Neutrophil (primary cell): ENCODE results near the gene FAM83G.

ENCODE experiments used
- H3K27ac ChIP-seq: fragments of 200-600 bp; sonication (generic); 2 replicates; pipeline ENCODE4 v1.5.1; 2016; ENCODE audit warnings: mild to moderate bottlenecking, moderate library complexity
- H3K27me3 ChIP-seq: fragments of 200-600 bp; sonication (generic); 2 replicates; pipeline ENCODE4 v1.6.0; 2016; ENCODE audit warnings: mild to moderate bottlenecking
- H3K36me3 ChIP-seq: fragments of 200-600 bp; sonication (generic); 2 replicates; pipeline ENCODE4 v1.5.1; 2017
- H3K4me1 ChIP-seq, 2 experiments: fragments of 200-600 bp in 1 of 2; sonication (generic) in 1 of 2; 1 replicate in 1 of 2; 2 replicates in 1 of 2; pipeline versions ENCODE4 v1.5.1 to v1.6.1; 2013 to 2016; ENCODE audit warnings: low read depth in 1 of 2, low read length in 1 of 2, mild to moderate bottlenecking in 1 of 2, moderate library complexity in 1 of 2; ENCODE audit not compliant: control insufficient read depth in 1 of 2, insufficient read depth in 1 of 2
- H3K4me3 ChIP-seq, 2 experiments: fragments of 200-600 bp in 1 of 2; sonication (generic) in 1 of 2; 1 replicate in 1 of 2; 2 replicates in 1 of 2; pipeline ENCODE4 v1.5.1; 2013 to 2016; ENCODE audit warnings: low read depth in 1 of 2, low read length in 1 of 2, mild to moderate bottlenecking in 1 of 2, moderate library complexity in 1 of 2
- H3K9me3 ChIP-seq: fragments of 200-600 bp; sonication (generic); 2 replicates; pipeline ENCODE4 v1.5.1; 2016
- TF ChIP-seq, protein P1 (sequence below): fragments of 200-600 bp; sonication (generic); IDR thresholded peaks from 2 replicates; pipeline ENCODE4 v1.5.1; 2016; ENCODE audit warnings: antibody characterized with exemption

The FAM83G gene

DNA sequence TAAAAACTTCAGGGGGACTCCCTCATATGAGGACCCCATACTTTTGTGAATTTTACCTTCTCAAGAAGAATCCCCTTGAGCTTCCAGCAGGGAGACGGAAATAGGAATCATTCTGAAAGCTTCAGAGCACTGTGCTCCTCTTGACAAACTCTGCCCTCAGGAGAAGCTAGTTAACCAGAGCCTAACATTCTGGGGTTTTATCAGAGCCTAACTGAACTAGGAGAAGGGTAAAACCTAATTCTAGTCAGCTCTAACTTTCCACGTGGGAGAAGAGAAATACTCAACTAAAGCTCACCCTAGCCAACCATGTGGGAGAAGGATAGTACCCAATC, 65.9 kb downstream of the FAM83G start:
- no peaks in the 10 kb centered on the region for H3K4me1 ChIP-seq
- H3K9me3 ChIP-seq, result no peaks in the 10 kb centered on the region
- TF ChIP-seq, protein P1, sequence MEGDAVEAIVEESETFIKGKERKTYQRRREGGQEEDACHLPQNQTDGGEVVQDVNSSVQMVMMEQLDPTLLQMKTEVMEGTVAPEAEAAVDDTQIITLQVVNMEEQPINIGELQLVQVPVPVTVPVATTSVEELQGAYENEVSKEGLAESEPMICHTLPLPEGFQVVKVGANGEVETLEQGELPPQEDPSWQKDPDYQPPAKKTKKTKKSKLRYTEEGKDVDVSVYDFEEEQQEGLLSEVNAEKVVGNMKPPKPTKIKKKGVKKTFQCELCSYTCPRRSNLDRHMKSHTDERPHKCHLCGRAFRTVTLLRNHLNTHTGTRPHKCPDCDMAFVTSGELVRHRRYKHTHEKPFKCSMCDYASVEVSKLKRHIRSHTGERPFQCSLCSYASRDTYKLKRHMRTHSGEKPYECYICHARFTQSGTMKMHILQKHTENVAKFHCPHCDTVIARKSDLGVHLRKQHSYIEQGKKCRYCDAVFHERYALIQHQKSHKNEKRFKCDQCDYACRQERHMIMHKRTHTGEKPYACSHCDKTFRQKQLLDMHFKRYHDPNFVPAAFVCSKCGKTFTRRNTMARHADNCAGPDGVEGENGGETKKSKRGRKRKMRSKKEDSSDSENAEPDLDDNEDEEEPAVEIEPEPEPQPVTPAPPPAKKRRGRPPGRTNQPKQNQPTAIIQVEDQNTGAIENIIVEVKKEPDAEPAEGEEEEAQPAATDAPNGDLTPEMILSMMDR, result no peak

DNA sequence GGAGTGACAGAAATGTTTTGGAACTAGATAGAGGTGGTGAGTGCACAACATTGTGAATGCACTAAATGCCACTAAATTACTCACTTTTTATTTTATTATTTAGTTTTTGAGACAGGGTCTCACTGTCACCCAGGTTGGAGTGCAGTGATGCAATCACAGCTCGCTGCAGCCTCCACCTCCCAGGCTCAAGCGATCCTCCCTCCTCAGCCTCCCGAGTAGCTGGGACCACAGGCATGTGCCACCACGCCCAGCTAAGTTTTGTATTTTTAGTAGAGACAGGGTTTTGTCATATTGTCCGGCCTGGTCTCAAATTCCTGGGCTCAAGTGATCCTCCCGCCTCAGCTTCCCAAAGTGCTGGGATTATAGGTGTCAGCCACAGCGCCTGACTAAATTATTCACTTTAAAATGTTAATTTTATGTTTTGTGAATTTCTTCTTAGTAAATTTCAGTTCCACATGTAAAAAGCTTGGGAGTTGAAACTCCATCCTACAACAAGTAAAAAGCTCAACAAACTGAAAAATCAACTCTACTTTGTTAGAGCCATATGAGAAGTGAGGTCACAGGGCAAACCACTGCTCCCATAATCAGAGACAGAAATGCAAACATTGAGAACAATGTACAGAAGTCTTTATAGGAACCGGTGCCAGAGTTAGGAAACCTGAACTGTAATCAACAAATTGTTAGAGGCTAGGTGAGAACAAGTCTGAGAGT, 66.4 kb downstream of the FAM83G start:
- H3K4me1 ChIP-seq, result no peaks in the 10 kb centered on the region
- H3K27me3 ChIP-seq, result no peaks in the 10 kb centered on the region
- H3K4me3 ChIP-seq, result no peak overlapping the region
- H3K36me3 ChIP-seq, result no peaks in the 10 kb centered on the region
- TF ChIP-seq, protein P1, result no peak
- no peak overlapping the region for H3K27ac ChIP-seq
- no peaks in the 10 kb centered on the region for H3K9me3 ChIP-seq

More for the DNA sequence above, 65.9 kb downstream of the FAM83G start:
- no peaks in the 10 kb centered on the region for H3K27me3 ChIP-seq
- H3K27ac ChIP-seq, result no peak overlapping the region
- no peak overlapping the region for H3K4me3 ChIP-seq
- H3K36me3 ChIP-seq, result no peaks in the 10 kb centered on the region

DNA sequence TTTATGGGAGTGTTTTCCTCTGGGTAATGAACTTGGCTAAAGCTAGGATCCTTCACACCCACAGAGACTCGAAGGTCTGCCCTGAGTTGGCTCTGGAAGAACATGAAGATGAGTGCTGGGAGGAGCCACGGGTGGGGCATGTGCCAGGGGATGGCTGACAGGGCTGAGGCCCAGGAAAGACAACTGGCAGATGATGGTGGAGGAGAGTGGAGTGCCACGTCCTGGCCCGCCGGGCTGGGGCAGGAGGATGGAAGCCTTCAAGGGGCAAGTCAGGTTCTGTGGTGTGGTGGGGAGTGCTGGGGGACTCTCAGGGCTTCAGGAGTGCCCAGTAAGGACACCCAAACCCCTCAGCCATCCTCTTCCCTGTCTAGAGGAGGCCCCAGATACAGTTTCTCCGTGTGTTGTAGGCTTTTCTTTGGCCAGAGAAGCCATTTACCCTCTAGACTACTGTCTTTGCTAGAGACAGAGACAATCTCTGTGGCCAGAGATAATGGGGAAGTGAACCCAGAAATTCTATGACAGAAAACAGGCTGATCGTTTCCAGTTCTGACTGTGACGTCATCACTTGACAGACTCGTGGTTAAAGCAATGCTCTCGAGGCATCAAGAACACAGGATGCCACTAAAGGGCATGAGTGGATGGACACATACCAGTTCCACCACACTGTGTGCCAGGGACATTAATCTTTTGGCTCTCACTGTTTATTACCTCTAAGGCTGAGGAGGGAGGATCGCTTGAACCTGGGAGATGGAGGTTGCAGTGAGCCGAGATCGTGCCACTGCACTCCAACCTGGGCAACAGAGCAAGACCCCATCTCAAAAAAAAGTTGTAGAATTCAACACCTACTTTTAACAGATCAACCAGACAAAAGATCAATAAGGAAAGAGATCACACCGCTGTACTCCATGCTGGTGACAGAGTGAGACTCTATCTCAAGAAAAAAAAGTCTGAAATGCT, 71.2 kb downstream of the FAM83G start:
- Histone ChIP-seq H3K4me3 (no peak overlapping the region), H3K9me3 (no peaks in the 10 kb centered on the region), H3K27ac (no peak overlapping the region), H3K4me1 (no peaks in the 10 kb centered on the region), H3K27me3 (no peaks in the 10 kb centered on the region), H3K36me3 (peaks cover 34% of the 10 kb centered on the region)
- TF ChIP-seq, protein P1, result no peak

DNA sequence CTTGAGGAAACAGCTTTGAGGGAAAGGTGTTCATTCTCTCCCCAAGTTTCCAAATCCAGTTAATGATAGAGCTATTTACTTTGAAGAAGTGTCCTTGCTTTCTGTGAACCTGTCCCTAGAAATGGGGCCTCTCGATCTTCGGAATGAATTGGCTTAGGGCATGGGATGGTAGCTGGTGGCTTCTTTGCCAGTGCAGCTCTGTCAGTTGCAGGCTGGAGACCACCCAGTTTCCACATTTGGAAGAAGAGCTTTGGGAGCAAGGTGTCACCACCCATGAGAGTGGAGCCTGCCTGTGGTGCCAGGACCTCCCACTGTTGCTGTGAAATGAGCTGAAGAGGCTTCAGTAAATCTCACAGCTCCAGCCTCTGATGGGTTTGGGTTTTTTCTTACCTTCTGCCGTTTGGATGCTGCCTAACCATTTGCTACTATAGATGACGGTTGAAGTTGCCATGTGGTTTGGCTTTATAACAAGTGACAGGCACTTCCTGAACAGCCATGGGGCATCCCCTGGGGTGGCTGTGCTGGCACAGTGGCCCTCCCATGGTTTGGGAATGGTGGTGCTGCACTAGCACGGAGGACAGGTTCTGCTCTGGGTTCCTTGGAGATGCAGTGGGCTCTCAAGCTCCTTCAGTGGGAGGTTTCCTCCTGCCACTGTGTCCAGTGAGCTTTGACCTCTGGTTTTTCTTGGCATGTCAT, 72.1 kb downstream of the FAM83G start:
- Histone ChIP-seq H3K27me3 (no peaks in the 10 kb centered on the region), H3K4me1 (no peaks in the 10 kb centered on the region), H3K27ac (no peak overlapping the region), H3K9me3 (no peaks in the 10 kb centered on the region), H3K4me3 (no peak overlapping the region), H3K36me3 (peaks cover 39% of the 10 kb centered on the region)
- TF ChIP-seq, protein P1, result no peak

DNA sequence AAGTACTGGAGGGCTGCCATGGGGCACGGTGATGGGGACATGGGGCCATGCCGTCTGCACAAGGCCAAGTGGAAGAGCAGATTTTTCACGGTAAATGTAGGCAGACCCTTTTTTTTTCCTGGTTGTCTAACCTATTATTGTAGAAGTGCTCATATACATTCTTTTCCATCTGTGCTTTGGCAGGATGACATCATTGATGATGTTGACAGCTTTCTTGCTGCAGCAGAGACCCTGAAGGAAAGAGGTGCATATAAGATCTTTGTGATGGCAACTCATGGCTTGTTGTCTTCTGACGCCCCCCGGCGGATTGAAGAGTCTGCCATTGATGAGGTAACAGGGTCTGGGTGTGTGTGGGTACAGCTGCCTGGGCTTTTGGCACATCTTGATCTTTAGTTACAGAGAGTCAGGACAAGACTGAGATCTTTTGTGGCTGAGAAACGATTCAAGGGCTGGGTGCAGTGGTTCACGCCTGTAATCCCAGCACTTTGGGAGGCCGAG, 75.9 kb downstream of the FAM83G start:
- Histone ChIP-seq H3K27ac (no peak overlapping the region), H3K9me3 (no peaks in the 10 kb centered on the region), H3K27me3 (no peaks in the 10 kb centered on the region), H3K4me3 (no peak overlapping the region), H3K36me3 (peaks cover 49% of the 10 kb centered on the region), H3K4me1 (no peaks in the 10 kb centered on the region)
- TF ChIP-seq, protein P1, result no peak
